IPS-18c (cell line): ENCODE measurements around the gene GNB3.

Experiments
- H3K4me3 ChIP-seq: 2 replicates; pipeline ENCODE4 v1.7.0; 2013; ENCODE audit warnings: low read depth, mild to moderate bottlenecking, low read length, moderate library complexity; ENCODE audit not compliant: insufficient read depth
- H3K9me3 ChIP-seq: one replicate; pipeline ENCODE4 v1.6.1; 2013; ENCODE audit warnings: mild to moderate bottlenecking, low read length, moderate library complexity; ENCODE audit not compliant: control insufficient read depth, insufficient read depth

Gene GNB3

DNA sequence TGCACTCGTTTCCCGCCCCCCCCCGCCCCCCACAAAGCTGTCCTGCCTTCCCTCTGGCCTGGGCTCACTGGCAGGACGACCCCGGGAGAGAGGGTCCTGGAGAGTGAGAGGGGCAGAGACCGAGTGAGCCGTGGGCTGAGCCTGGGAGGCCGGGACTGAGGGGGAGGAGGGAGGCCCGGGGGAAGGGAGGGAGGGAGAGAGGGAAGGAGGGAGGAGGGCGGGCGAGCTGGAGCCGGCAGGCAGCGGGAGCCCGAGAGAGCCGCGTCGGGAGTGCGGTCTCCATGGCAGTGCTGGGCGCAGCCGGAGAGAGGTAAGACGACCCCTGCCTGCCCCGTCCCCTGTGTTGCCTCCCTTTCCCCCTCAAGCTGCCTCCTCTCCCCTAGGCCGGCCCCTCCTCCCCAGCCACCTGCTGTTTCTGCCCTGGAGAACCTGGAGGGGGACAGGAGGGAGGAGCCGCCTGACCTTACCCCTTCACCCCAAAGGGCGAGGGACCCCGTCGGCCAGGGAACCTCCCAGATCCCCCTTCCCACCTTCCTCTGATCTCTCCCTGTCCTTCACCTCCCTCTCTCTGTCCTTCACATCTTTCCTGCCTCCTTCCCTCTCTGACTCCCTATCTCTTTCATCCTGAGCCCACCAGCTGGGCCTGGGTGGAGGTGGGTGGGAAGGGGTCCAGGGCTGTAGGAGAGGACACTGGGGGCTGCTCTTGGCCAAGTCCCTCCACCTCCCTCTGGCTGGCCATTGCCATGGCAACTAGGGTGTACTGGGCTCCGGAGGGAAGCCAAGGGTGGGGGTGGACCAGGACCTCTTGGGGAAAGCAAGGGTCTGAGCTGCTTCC, 18.9 kb upstream of the GNB3 start, which contains the start of gene GPR162:
Gene GPR162 (plus strand): TSS at position 231 of the 835 bp plus-strand sequence. CDS start 2,078 bp downstream, outside the sequence.
- Histone ChIP-seq H3K9me3 (no peaks in the 10 kb centered on the region), H3K4me3 (peak within 1 kb of the TSS; percentile 59)

DNA sequence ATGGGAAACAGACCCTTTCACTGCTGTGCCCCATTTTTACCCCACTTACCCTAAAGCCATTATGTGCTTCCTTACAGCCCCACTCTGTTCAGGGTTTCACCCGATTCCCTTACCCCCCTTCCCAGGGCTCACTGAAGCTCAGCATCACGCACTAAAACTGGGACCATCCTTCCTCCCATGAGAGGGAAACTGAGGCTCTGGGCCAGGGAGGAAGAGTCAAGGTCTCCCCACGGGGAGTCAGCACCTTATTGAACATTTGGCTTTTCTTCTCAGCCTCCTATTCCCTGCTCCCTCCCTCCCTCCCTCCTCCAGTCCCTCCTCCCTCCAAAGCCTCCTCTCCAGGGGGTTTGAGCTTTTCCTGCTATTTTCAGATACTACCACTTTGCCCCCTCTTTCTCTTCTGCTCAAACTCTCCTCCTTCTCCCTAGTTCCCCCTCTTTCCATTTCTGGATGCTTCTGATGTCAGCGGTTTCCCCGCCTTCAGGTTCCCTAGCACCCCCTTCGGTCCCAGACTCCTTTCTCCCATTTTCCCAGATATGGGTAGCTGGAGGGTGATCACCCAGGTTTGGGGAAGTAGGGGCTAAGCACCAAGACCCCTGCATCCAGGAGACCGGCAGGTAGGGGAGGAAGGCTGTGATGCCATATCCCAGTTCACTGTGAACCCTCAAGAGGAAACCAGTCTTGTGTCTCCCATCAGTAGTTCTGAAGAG, 18.1 kb upstream of the GNB3 start:
- no peaks in the 10 kb centered on the region for H3K9me3 ChIP-seq
- H3K4me3 ChIP-seq = peak overlapping the region; percentile 59; the same call in 1 of the 2 replicates

DNA sequence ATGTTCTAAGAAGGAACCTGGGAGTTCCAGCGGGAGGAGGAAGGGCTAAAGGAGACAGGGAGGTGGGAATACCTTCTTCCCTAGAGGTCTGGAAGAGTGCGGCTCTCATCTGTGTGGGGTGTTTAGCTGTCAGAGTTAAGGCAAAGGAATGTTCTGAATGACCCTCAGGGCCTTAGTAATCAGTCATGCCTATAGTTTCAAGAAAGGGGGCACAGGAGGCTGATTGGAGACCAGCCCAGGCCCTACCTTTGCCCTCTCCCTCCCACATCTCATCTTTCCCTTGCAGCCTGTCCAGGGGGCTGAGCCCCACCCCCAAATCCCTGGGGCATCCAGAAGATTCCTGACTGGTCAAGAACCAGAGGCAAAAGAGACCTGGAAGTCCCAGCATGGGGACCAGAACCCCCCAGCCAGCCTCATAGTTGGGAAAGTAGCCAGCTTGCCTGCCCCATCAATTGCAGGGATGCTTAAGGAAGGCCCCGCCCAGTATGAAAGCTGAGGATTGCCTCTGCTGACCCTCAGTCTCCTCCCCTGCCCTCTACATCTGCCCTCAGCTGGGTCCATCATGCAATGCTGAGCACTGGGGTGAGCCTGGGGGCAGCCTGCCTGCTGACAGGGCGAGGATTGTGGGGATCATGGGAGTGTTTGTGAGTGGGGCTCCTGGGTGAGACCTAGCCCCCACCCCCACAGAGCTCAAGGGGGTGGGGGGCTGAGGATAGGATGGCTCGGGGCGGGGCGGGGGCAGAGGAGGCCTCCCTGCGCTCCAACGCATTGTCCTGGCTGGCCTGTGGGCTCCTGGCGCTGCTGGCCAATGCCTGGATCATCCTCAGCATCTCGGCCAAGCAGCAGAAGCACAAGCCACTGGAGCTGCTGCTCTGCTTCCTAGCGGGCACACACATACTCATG, 17.3 kb upstream of the GNB3 start:
- no peaks in the 10 kb centered on the region for H3K9me3 ChIP-seq
- H3K4me3 ChIP-seq = peak overlapping the region; percentile 59; the same call in 1 of the 2 replicates

DNA sequence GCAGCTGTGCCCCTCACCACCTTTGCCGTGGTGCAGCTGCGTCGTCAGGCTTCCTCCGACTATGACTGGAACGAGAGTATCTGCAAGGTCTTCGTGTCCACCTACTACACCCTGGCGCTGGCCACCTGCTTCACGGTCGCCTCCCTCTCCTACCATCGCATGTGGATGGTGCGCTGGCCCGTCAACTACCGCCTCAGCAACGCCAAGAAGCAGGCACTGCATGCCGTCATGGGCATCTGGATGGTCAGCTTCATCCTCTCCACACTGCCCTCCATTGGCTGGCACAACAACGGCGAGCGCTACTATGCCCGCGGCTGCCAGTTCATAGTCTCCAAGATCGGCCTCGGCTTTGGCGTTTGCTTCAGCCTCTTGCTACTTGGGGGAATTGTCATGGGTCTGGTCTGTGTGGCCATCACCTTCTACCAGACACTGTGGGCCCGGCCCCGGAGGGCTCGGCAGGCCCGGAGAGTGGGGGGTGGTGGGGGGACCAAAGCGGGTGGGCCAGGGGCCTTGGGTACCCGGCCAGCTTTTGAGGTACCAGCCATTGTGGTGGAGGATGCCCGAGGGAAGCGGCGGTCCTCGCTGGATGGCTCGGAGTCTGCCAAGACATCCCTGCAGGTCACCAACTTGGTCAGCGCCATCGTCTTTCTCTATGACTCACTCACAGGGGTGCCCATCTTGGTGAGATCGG, 16.5 kb upstream of the GNB3 start:
- Histone ChIP-seq H3K4me3 (no peak overlapping the region), H3K9me3 (no peaks in the 10 kb centered on the region)

DNA sequence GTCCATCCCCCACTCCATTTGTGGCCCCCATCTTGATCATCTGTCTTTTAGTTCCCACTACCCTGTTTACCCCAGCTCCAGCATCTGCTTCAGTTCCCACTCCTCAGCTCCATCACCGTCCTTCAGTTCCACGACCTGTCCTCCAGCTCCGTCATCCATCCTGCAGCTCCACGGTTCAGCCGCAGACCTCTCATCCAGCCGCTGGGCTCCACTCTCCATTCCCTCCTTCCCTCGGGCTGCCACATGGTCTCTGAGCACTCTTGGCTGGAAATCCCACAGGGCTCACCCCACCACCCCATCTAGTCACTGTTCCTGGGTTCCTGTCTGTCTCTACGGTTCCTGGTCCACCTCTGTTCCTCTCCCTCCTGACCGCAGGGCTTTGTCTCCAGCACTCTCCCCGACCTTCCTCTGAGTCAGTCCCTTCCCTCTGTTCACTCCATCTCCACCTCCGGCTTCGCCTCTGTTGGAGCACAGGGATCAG, 15.8 kb upstream of the GNB3 start:
- no peaks in the 10 kb centered on the region for H3K9me3 ChIP-seq
- peak overlapping the region; percentile 48; the same call in 1 of the 2 replicates for H3K4me3 ChIP-seq

DNA sequence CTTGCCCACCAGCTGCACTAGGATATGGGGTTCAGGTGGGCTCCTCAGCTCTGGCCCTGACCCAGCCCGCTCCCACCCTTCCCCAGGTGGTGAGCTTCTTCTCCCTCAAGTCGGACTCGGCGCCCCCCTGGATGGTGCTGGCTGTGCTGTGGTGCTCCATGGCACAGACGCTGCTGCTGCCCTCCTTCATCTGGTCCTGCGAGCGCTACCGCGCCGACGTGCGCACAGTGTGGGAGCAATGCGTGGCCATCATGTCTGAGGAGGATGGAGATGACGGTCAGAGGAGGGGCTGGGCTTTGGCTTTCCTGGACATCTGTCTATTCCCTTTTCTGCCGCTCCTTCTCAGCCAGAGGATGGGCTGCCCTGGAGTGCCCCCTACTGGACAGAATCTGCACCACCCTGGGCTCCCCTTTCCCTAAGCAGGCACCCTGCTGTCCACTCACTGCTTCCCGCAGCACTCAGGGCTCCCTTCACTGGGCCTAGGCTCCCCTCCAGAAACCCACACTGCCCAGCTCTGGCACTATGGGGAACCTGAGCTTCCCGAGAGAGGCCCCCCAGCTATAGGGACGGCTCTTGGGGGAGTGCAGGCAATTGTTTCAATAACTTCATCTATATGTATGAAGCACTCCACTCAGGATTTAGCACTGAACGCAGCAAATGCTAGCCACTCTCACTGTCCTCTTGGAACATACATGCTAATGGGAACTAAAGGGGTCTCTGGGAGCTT, 15.2 kb upstream of the GNB3 start:
- Histone ChIP-seq H3K4me3 (peak overlapping the region; percentile 48; the same call in 1 of the 2 replicates), H3K9me3 (no peaks in the 10 kb centered on the region)

DNA sequence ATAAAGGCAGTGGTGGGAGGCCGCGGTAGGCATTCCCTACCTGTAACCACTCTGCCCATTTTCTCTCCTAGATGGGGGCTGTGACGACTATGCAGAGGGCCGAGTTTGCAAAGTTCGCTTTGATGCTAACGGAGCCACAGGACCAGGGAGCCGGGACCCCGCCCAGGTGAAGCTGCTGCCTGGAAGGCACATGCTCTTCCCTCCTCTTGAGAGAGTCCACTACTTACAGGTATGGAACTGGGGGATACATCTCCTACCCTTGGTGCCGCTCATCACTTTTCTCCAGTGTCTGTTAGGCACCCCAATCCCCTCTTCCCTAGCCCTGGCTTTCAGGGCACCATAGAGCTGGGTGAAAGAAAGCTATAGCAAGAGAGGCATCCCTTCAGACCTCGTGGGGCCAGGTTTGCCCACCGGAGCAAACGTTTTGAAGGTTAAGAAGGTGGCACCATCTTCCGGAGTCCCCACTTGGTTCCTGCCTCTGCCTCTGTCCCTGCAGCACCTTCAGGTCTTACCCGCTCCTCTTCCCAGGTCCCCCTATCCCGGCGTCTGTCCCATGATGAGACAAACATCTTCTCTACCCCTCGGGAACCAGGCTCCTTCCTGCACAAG, 14.5 kb upstream of the GNB3 start:
- Histone ChIP-seq H3K9me3 (no peaks in the 10 kb centered on the region), H3K4me3 (no peak overlapping the region)

DNA sequence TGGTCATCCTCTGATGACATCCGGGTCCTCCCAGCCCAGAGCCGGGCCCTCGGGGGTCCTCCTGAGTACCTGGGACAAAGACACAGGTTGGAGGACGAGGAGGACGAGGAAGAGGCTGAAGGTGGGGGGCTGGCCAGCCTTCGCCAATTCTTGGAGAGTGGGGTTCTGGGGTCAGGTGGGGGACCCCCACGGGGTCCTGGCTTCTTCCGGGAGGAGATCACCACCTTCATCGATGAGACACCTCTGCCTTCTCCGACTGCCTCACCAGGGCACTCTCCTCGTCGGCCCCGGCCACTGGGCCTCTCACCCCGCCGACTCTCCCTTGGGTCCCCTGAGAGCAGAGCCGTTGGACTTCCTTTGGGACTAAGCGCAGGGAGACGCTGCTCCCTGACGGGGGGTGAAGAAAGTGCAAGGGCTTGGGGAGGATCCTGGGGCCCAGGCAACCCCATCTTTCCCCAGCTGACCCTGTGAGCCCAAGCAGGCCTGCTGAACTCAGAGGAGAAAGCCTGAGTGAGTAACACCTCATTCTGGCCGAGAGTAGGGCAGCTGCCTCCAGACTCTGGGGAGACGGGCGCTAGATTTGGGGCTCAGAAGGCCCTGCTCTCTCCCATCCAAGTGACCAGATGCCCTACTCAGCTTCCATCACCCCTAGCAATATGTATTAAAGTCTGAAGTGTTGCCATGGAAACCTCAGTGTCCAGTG, 13.8 kb upstream of the GNB3 start:
- peak overlapping the region; percentile 30 for H3K4me3 ChIP-seq

DNA sequence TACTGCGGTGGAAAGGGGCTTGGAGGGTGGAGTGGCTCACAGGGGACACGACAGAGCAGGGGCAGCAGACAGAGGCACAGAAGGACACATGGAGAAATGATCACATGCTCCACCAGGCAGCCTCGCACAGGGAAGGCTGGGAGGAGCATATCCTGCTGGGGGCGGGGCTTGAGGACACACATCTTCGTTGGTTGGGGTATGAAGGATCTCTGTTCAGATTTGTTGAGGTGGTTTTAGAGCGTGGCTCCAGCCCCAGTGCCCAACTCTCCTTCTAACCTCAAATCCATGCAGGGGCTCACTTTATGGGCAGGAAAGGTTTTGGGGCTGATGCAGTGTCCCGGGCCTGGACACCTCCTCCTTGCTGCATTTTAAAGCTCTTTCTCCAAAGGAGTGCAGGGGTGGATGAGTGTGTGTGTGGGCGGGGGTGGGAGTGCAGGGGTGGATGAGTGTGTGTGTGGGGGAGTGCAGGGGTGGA, 13.3 kb upstream of the GNB3 start:
- Histone ChIP-seq H3K4me3 (peak overlapping the region; percentile 30), H3K9me3 (no peaks in the 10 kb centered on the region)

More for the DNA sequence above, 13.8 kb upstream of the GNB3 start:
- no peaks in the 10 kb centered on the region for H3K9me3 ChIP-seq

DNA sequence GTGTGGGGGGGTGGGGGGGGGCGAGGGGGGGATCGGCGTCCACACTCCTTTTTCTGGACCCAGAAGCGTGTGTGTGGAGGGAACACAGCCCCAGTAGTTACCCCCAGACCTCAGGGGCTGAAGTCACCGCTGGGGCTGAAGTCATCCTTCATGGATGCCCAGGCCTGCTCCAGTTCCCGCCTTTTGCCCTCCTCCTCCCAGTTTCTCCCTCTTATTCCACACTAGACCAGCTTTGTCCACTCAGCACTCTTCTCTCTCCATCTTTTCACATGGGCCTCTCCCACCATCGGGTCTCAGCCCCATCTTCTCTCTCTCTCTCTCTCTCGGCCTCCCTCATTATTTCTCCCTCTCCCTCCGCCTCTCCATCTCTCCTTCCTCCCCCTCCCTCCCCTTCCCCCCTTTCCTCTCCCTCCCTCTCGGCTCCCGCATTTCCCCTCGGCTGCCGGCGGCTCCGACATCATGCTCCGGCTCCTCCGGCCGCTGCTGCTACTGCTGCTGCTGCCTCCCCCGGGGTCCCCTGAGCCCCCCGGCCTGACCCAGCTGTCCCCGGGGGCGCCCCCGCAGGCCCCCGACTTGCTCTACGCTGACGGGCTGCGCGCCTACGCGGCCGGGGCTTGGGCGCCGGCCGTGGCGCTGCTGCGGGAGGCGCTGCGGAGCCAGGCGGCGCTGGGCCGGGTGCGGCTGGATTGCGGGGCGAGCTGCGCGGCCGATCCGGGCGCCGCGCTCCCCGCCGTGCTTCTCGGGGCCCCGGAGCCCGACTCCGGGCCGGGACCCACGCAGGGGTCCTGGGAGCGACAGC, 12.5 kb upstream of the GNB3 start, which contains the start of gene P3H3:
Gene P3H3 (plus strand): TSS at position 426 of the 799 bp plus-strand sequence. CDS start 34 bp downstream, at position 460.
- H3K9me3 ChIP-seq = no peaks in the 10 kb centered on the region
- H3K4me3 ChIP-seq = peak within 1 kb of the TSS; percentile 99

DNA sequence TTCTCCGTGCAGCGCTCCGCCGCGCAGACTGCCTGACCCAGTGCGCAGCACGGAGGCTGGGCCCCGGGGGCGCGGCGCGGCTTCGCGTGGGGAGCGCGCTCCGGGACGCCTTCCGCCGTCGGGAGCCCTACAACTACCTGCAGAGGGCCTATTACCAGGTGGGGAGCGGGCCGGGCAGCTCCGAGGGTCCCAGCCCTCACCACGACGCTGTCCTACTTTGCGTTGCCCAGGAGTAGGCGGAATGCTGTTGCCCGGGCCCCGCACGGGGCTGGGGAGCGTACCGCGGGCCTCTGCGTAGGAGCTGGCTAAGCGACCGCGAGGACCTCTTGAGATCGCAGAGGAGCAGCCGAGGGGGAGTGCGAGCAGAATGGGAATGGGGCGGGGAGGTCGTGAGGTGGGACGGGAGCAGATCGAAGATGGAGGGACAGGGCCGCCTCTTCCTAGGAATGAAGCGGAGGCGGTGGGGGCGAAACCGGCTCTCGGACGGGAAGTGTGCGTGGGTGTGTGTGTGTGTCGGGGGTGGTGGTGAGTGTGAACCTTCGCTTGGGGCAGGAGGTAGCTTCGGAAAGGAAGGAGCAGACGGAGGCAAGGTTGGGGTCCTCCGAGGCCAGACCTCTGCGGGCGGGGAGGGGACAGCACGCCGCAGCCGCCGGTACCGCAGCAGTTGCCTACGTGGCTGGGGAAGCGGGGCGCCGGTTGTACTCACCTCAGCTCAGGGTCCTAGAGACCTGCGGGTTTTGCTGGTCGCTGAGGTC, 11.8 kb upstream of the GNB3 start:
- no peaks in the 10 kb centered on the region for H3K9me3 ChIP-seq
- H3K4me3 ChIP-seq = peak overlapping the region; percentile 99

DNA sequence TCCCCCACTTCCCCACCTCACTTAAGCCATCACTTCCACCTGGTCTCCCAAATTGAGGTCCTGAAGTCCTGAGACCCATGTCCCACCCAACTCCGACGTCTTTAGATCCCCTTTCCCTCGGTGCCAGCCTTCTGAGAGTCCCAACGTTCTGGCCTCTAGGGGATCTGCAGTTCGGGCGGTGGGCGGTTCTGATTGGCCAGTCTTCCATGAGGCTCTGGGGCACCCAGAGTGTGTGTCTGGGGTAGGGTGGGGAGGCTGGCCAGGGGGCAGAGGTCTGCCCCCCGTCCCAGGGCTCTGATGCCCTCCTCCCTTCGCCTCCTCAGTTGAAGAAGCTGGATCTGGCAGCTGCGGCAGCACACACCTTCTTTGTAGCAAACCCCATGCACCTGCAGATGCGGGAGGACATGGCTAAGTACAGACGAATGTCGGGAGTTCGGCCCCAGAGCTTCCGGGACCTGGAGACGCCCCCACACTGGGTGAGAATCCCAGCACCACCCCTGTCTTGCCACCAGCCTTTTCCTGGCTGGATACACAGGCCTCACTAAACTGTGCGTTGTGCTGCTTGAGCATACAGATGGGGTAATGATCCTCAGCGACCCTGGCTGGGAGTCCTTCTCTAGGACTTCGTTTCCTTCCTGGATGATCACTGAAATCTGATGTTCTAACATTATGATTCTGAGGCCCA, 11.0 kb upstream of the GNB3 start:
- H3K9me3 ChIP-seq = no peaks in the 10 kb centered on the region
- peak overlapping the region; percentile 99 for H3K4me3 ChIP-seq

DNA sequence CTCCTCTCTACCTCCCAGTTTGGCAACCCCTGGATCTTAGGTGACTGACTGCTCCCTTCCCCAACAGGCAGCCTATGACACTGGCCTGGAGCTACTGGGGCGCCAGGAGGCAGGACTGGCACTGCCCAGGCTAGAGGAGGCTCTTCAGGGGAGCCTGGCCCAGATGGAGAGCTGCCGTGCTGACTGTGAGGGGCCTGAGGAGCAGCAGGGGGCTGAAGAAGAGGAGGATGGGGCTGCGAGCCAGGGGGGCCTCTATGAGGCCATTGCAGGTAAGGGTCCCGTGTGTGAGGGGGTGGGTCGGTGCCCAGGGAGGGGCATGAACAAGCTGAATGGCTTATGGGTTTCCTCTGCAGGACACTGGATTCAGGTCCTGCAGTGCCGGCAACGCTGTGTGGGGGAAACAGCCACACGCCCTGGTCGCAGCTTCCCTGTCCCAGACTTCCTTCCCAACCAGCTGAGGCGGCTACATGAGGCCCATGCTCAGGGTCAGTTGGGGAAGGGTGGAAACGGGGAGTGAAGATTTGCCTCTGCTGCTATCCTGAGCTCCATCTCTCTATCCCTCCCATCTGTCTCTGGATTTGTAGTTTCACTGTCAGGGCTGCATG, 10.3 kb upstream of the GNB3 start:
- Histone ChIP-seq H3K4me3 (peak overlapping the region; percentile 99; the same call in 1 of the 2 replicates), H3K9me3 (no peaks in the 10 kb centered on the region)
